Suprapubic skin (tissue), 4 donors: ENCODE data around the gene C2CD4C. TPM values are rescaled to one million over a fixed set of nuclear protein-coding genes. Genes with fewer than 3 reads are reported as not detected.

Experiments
- DNase-seq, 2 donors: peaks; one replicate each; pipeline ENCODE4 v3.0.0-alpha.2; 2019; ENCODE audit warnings: low spot score in 2 of 2
- H3K27ac ChIP-seq: fragments of 200-600 bp; sonication (generic); one replicate; pipeline ENCODE4 v1.5.1; 2019
- H3K27me3 ChIP-seq: fragments of 200-600 bp; sonication (generic); one replicate; pipeline ENCODE4 v1.5.1; 2019
- H3K36me3 ChIP-seq: fragments of 200-600 bp; sonication (generic); one replicate; pipeline ENCODE4 v1.5.1; 2019
- H3K4me1 ChIP-seq: fragments of 200-600 bp; sonication (generic); one replicate; pipeline ENCODE4 v1.5.1; 2019
- H3K4me3 ChIP-seq: fragments of 200-600 bp; sonication (generic); one replicate; pipeline ENCODE4 v1.5.1; 2019; ENCODE audit warnings: mild to moderate bottlenecking
- H3K9me3 ChIP-seq: fragments of 200-600 bp; sonication (generic); one replicate; pipeline ENCODE4 v1.5.1; 2019
- CTCF ChIP-seq, 2 donors: fragments of 200-600 bp in 1 of 2; fragments of 450-650 bp in 1 of 2; sonication (generic) in 1 of 2; IDR thresholded peaks; one replicate each; pipeline ENCODE4 v1.5.1; 2016 to 2019; ENCODE audit warnings: antibody characterized with exemption in 2 of 2, mild to moderate bottlenecking in 1 of 2, moderate library complexity in 1 of 2
- EP300 ChIP-seq: sonication (generic); formaldehyde crosslinking; IDR thresholded peaks from one replicate; pipeline ENCODE4 v1.6.1; 2017; ENCODE audit warnings: antibody characterized with exemption
- POLR2A ChIP-seq, 2 donors: fragments of 450-650 bp; IDR thresholded peaks; one replicate each; pipeline ENCODE4 v1.6.1; 2017; ENCODE audit warnings: antibody characterized with exemption in 2 of 2, mild to moderate bottlenecking in 2 of 2, moderate library complexity in 2 of 2
- POLR2AphosphoS5 ChIP-seq, 3 donors: sonication (generic); formaldehyde crosslinking; IDR thresholded peaks; one replicate each; pipeline ENCODE4 v1.6.1; 2017; ENCODE audit warnings: antibody characterized with exemption in 3 of 3
- WGBS: methylation state at CpG from one replicate; pipeline ENCODE4 v1.1.5; 2018; 5-methylcytosine and 5-hydroxymethylcytosine counted together
- total RNA-seq, 4 donors: library from RNA; depleted of rRNA; stranded (reverse); fragments of >200 nt; gene quantifications; one replicate each; pipeline ENCODE4 v1.1.0, GENCODE V29; 2016

Gene C2CD4C
- total RNA-seq, 4 donors from 2014 or later: 0.13 to 2.3 (median 0.52) TPM

GRCh38 chr19:374886-375235 is 34.1 kb downstream of the C2CD4C start:
- H3K4me3 ChIP-seq: peak overlapping the region; percentile 28
- H3K9me3 ChIP-seq: no peaks in the 10 kb centered on the region
- TF ChIP-seq EP300: no peak
- no peak for TF ChIP-seq CTCF (IDR thresholded peaks at IDR 0.05)
- H3K36me3 ChIP-seq: no peaks in the 10 kb centered on the region
- H3K27me3 ChIP-seq: peaks cover 35% of the 10 kb centered on the region
- peak overlapping the region; percentile 69 for H3K27ac ChIP-seq
- no peak for DNase-seq
- peaks cover 31% of the 10 kb centered on the region for H3K4me1 ChIP-seq
- 58% methylated on average over 17 of the region's 17 CpGs for WGBS

- Histone ChIP-seq H3K27me3 (peaks cover 35% of the 10 kb centered on the region), H3K4me1 (peaks cover 31% of the 10 kb centered on the region), H3K4me3 (peak overlapping the region; percentile 28), H3K36me3 (no peaks in the 10 kb centered on the region), H3K27ac (peak overlapping the region; percentile 69), H3K9me3 (no peaks in the 10 kb centered on the region)
- TF ChIP-seq CTCF (IDR thresholded peaks at IDR 0.05) (no peak), POLR2A (IDR thresholded peaks at IDR 0.05) (no peak), EP300 (no peak), POLR2AphosphoS5 (IDR thresholded peaks at IDR 0.05) (no peak)
- WGBS: 53% methylated on average over 19 of the region's 23 CpGs
- DNase-seq: no peak
Measured at GRCh38 chr19:374183-374885, 34.6 kb downstream of the C2CD4C start.

GRCh38 chr19:373391-374182 is 35.4 kb downstream of the C2CD4C start:
- Histone ChIP-seq H3K27me3 (peaks cover 38% of the 10 kb centered on the region), H3K4me1 (peaks cover 31% of the 10 kb centered on the region), H3K4me3 (peak overlapping the region; percentile 28), H3K9me3 (no peaks in the 10 kb centered on the region), H3K27ac (peak overlapping the region; percentile 69), H3K36me3 (no peaks in the 10 kb centered on the region)
- TF ChIP-seq CTCF (IDR thresholded peaks at IDR 0.05) (no peak), POLR2AphosphoS5 (IDR thresholded peaks at IDR 0.05) (no peak), EP300 (no peak), POLR2A (IDR thresholded peaks at IDR 0.05) (no peak)
- DNase-seq: no peak
- WGBS: 76% methylated on average over 12 of the region's 24 CpGs

GRCh38 chr19:372306-372890 is 36.5 kb downstream of the C2CD4C start:
- no peak for DNase-seq
- Histone ChIP-seq H3K9me3 (no peaks in the 10 kb centered on the region), H3K27ac (no peak overlapping the region), H3K27me3 (peaks cover 50% of the 10 kb centered on the region), H3K36me3 (no peaks in the 10 kb centered on the region), H3K4me3 (no peak overlapping the region), H3K4me1 (peaks cover 31% of the 10 kb centered on the region)
- 56% methylated on average over 12 of the region's 14 CpGs for WGBS
- no peak for TF ChIP-seq POLR2AphosphoS5 (IDR thresholded peaks at IDR 0.05)
- no peak for TF ChIP-seq POLR2A (IDR thresholded peaks at IDR 0.05)
- no peak for TF ChIP-seq CTCF (IDR thresholded peaks at IDR 0.05)
- TF ChIP-seq EP300: no peak
